Activated CD8-positive, alpha-beta T cell treated with anti-CD3 and anti-CD28 coated beads, Interleukin-2, amount 10 ng/mL, durations not matched to agents 7 days and 5 days (primary cell): ENCODE measurements around the gene GPR107. TPM values are rescaled to one million over a fixed set of nuclear protein-coding genes. Genes with fewer than 3 reads are reported as not detected.
A peak's percentile ranks its signal among the peaks of the same experiment; 100 is the strongest.
"Not testable (repeated sequence)": the region's sequence is repeated elsewhere in the genome, so short reads cannot be mapped to it uniquely, and the experiment has no call there.

Experiments used
- ATAC-seq: fragments of 150-1000 bp; cut with Tn5 transposase; one replicate; pipeline ENCODE4 v1.10.0; 2021; ENCODE audit warnings: moderate library complexity
- CTCF ChIA-PET: fragments of 350-600 bp; sonication (Branson Sonifier 250); formaldehyde crosslinking; loops from one replicate; lab custom pipeline; 2021; ENCODE audit warnings: antibody characterized with exemption; lab: Charles Lee
- POLR2A ChIA-PET: fragments of 350-600 bp; sonication (Branson Sonifier 250); formaldehyde crosslinking; loops from one replicate; lab custom pipeline; 2021; ENCODE audit warnings: antibody characterized with exemption; lab: Charles Lee
- DNase-seq: peaks from one replicate; pipeline ENCODE4 v3.0.0-alpha.2; 2020
- H3K27ac Mint-ChIP-seq: one replicate; pipeline ENCODE4 v1.8.0; 2021; ENCODE audit warnings: mild to moderate bottlenecking, mixed read lengths
- H3K27me3 Mint-ChIP-seq: one replicate; pipeline ENCODE4 v1.8.0; 2021; ENCODE audit warnings: low read depth, mixed read lengths
- H3K36me3 Mint-ChIP-seq: one replicate; pipeline ENCODE4 v1.8.0; 2021; ENCODE audit warnings: low read depth, mixed read lengths
- H3K4me1 Mint-ChIP-seq: one replicate; pipeline ENCODE4 v1.8.0; 2021; ENCODE audit warnings: low read depth, mixed read lengths
- H3K4me3 Mint-ChIP-seq: one replicate; pipeline ENCODE4 v1.8.0; 2021; ENCODE audit warnings: mild to moderate bottlenecking, mixed read lengths
- H3K9me3 Mint-ChIP-seq: one replicate; pipeline ENCODE4 v1.8.0; 2022; ENCODE audit warnings: mixed read lengths; ENCODE audit not compliant: insufficient read depth
- total RNA-seq, 2 experiments: library from RNA; stranded (reverse); gene quantifications; one replicate each; pipeline ENCODE4 v1.2.3, GENCODE V29; 2021

GPR107 gene
- total RNA-seq = 10 to 100 TPM; 22.5 to 24.4 TPM

DNA sequence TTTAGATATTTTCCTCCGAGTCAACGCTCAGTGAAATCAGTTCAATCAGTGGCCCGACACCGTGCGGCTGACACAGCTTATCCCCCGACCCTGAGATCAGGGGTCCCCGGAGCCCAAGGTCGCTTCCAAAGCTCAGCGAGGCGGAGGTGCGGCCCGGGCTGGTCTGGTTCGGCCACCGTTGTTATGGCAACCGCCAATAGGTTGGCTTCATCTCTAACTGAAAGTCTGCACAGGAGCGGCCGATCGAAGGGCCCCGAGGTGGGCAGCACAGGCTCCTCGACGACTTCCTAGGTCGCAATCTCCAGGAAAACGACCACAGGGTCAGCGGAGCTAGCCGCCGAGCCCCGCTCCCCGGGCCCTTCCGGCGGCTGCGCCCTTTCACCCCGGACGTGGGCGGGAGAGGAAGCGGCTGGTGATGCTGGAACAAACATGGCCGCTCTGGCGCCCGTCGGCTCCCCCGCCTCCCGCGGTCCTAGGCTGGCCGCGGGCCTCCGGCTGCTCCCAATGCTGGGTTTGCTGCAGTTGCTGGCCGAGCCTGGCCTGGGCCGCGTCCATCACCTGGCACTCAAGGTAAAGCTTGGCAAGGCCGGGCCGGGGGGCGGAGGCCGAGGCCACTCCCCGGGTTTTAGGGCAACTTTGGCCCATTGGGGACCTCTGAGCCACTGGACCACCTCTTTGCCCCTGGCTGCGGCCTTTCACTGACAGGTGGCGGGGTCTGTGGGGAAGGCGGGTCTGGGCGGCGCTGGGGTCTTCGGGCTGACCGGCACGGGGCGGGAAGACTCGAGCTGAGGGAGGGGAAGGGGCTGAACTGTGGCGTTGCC is at the start of gene GPR107:
Gene GPR107 (plus strand): TSS at position 403 of the 821 bp plus-strand sequence. CDS start 27 bp downstream, at position 430.
- Mint-ChIP-seq H3K4me3 (peak within 1 kb of the TSS; percentile 93), H3K9me3 (no peaks in the 10 kb centered on the region), H3K27me3 (no peaks in the 10 kb centered on the region), H3K4me1 (peaks cover 45% of the 10 kb centered on the region), H3K27ac (peak within 1 kb of the TSS; percentile 93), H3K36me3 (peaks cover 13% of the 10 kb centered on the region)
- ChIA-PET POLR2A (interaction anchor here (0.5 to 2.5 kb wide), 12 partner anchors 9 to 219 kb away, joined by 3 to 24 read pairs (median 5); partner anchors contain the start of gene FNBP1), CTCF (interaction anchor here (0.7 to 1.7 kb wide), 10 partner anchors 9 to 166 kb away, joined by 3 to 13 read pairs (median 4); partner anchors contain the start of gene FNBP1)
- DNase-seq (peak; percentile 82), ATAC-seq (peak; percentile 94)

- CTCF ChIA-PET = interaction anchor here (0.6 to 0.9 kb wide), 2 partner anchors 15 to 24 kb away, joined by 3 to 5 read pairs; no protein-coding TSS in a partner anchor
- Mint-ChIP-seq H3K36me3 (peaks cover 51% of the 10 kb centered on the region), H3K27me3 (no peaks in the 10 kb centered on the region), H3K4me3 (no peak overlapping the region), H3K9me3 (no peaks in the 10 kb centered on the region), H3K4me1 (peaks cover 67% of the 10 kb centered on the region), H3K27ac (no peak overlapping the region)
- POLR2A ChIA-PET = no interaction called here
- DNase-seq (no peak), ATAC-seq (no peak)
Measured at GRCh38 chr9:130003943-130004552, 49.7 kb upstream of the GPR107 start.

DNA sequence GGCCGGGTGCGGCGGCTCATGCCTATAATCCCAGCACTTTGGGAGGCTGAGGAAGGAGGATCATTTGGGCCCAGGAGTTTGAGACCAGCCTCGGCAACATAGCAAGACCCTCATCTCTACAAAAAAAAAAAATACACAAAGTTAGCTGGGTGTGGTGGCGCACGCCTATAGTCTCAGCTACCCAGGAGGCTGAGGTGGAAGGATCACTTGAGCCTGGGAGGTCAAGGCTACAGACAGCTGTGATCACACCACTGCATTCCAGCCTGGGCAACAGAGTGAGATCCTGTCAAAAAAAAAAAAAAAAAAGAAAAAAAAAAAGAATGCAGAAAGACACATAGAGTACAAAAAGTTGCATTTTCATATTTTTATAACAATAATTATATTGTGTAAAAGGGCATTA is 46.8 kb upstream of the GPR107 start:
- H3K9me3 Mint-ChIP-seq, DNase-seq, ATAC-seq, H3K27me3 Mint-ChIP-seq: not testable (repeated sequence)
- peaks cover 49% of the 10 kb centered on the region for H3K36me3 Mint-ChIP-seq
- POLR2A ChIA-PET = interaction anchor here (1.3 kb wide), 1 partner anchor 44 kb away, joined by 4 read pairs; no protein-coding TSS in a partner anchor
- CTCF ChIA-PET = interaction anchor here (0.8 kb wide), 1 partner anchor 11 kb away, joined by 3 read pairs; no protein-coding TSS in a partner anchor
- peak overlapping the region; percentile 84 for H3K27ac Mint-ChIP-seq
- peaks cover 70% of the 10 kb centered on the region for H3K4me1 Mint-ChIP-seq
- H3K4me3 Mint-ChIP-seq = peak overlapping the region; percentile 58

DNA sequence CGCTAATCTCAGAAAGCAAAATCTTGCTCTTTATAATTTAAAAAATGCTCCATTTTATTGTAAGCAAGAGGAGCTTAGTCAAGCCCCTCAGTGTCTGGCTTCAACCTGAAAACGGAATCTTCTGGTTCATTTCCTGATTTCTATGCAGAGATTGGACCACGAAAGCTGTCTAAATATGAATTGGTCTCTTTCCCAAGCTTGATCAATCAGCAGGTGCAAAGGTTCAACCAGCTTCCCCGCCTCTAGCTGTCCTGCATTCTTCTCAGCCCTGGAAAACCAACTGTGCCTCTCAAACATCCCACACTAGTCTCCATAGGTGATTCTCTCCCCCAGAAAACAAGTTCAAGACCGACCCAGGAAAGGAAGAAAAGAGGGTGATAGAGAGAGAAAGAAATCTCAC is 45.2 kb upstream of the GPR107 start:
- H3K4me1 Mint-ChIP-seq = peaks cover 64% of the 10 kb centered on the region
- CTCF ChIA-PET = interaction anchor here (0.9 to 1.8 kb wide), 4 partner anchors 8 to 13 kb away, joined by 3 to 6 read pairs (median 4); no protein-coding TSS in a partner anchor

DNA sequence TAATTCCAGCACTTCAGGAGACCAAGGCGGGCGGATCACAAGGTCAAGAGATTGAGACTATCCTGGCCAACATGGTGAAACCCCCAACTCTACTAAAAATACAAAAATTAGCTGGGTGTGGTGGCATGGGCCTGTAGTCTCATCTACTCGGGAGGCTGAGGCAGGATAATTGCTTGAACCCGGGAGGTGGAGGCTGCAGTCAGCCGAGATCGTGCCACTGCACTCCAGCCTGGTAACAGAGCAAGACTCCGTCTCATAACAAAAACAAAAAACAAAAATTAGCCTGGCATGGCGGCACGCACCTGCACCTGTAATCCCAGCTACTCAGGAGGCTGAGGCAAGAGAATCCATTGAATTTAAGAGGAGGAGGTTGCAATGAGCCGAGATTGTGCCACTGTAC is 44.2 kb upstream of the GPR107 start:
- ChIA-PET POLR2A (interaction anchor here (1.0 to 1.1 kb wide), 2 partner anchors 21 to 46 kb away, joined by 3 to 4 read pairs; no protein-coding TSS in a partner anchor), CTCF (interaction anchor here (0.6 to 1.8 kb wide), 3 partner anchors 10 to 20 kb away, joined by 3 to 6 read pairs (median 6); no protein-coding TSS in a partner anchor)
- Mint-ChIP-seq H3K36me3 (peaks cover 42% of the 10 kb centered on the region), H3K4me1 (peaks cover 64% of the 10 kb centered on the region)
- ATAC-seq, H3K27me3 Mint-ChIP-seq, H3K4me3 Mint-ChIP-seq, DNase-seq, H3K27ac Mint-ChIP-seq, H3K9me3 Mint-ChIP-seq: not testable (repeated sequence)

More for the DNA sequence above, 45.2 kb upstream of the GPR107 start:
- H3K27ac Mint-ChIP-seq = peak overlapping the region; percentile 78
- no peak for ATAC-seq
- DNase-seq = no peak
- H3K4me3 Mint-ChIP-seq = no peak overlapping the region
- peaks cover 5% of the 10 kb centered on the region for H3K9me3 Mint-ChIP-seq
- peaks cover 43% of the 10 kb centered on the region for H3K36me3 Mint-ChIP-seq
- no peaks in the 10 kb centered on the region for H3K27me3 Mint-ChIP-seq
- POLR2A ChIA-PET = no interaction called here

DNA sequence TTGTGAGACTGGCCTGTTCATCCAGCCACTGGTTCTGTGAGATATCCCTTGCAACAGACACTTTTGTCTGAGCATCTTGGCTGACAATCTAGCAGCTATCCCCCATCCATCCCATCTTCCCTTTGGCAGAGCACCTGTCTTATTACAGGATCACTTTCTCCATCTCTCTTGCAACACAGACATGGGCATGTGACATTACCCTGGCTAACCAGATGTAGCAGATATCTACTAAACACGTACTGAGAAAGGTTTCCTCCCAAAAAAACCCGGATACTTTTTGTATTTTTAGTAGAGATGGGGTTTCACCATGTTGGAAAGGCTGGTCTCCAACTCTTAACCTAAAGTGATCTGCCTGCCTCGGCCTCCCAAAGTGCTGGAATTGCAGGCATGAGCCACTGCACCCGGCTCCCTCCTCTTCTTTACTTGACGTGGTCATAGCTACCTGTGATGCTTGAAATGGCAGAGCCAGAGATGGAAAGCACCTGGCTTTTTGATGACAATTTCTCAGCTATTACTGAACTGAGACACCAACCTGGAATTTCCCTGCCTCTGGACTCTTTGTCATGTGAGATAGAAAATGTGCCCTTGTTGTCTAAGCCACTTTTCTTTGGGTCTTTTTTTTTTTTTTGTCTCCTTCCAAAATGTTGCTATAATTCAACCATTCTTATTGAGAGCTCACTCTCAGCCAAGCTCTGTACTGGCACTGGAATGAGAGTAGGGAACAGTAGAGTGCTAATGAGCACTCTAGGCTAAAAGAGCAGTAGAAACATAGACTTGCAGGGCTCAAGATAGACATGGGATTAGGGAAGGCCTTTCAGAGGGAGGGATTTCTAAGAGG is 43.3 kb upstream of the GPR107 start:
- peaks cover 5% of the 10 kb centered on the region for H3K9me3 Mint-ChIP-seq
- peak overlapping the region; percentile 46 for H3K27ac Mint-ChIP-seq
- no peaks in the 10 kb centered on the region for H3K27me3 Mint-ChIP-seq
- peaks cover 49% of the 10 kb centered on the region for H3K36me3 Mint-ChIP-seq
- peaks cover 64% of the 10 kb centered on the region for H3K4me1 Mint-ChIP-seq
- ChIA-PET POLR2A (interaction anchor here (0.8 to 1.5 kb wide), 4 partner anchors 11 to 47 kb away, joined by 3 to 9 read pairs (median 4); no protein-coding TSS in a partner anchor), CTCF (interaction anchor here (1.2 to 1.8 kb wide), 4 partner anchors 11 to 29 kb away, joined by 3 to 6 read pairs (median 6); no protein-coding TSS in a partner anchor)
- ATAC-seq = peak; percentile 23
- DNase-seq = no peak
- no peak overlapping the region for H3K4me3 Mint-ChIP-seq

DNA sequence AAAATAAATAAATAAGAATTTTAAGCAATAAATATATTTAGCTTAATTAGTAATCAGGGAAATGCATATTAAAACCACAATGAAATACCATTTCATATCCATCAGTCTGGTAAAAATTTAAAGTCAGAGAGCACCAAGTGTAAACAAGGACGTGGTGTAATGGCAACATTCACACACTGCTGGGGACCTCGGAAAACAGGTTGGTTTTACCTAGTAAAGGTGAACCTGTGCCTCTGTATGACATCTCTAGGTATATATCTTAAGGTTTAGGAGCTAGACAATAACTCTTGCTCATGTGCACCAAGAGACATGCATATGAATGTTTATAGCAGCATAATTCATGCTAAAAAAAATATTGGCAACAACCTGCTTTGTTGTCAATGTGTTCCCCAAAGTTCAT is 40.4 kb upstream of the GPR107 start:
- Mint-ChIP-seq H3K4me3 (no peak overlapping the region), H3K36me3 (peaks cover 60% of the 10 kb centered on the region), H3K27ac (no peak overlapping the region), H3K9me3 (peaks cover 16% of the 10 kb centered on the region), H3K27me3 (no peaks in the 10 kb centered on the region), H3K4me1 (peaks cover 54% of the 10 kb centered on the region)
- ATAC-seq (no peak), DNase-seq (no peak)
- ChIA-PET CTCF (no interaction called here), POLR2A (interaction anchor here (0.9 kb wide), 1 partner anchor 10 kb away, joined by 3 read pairs; no protein-coding TSS in a partner anchor)

DNA sequence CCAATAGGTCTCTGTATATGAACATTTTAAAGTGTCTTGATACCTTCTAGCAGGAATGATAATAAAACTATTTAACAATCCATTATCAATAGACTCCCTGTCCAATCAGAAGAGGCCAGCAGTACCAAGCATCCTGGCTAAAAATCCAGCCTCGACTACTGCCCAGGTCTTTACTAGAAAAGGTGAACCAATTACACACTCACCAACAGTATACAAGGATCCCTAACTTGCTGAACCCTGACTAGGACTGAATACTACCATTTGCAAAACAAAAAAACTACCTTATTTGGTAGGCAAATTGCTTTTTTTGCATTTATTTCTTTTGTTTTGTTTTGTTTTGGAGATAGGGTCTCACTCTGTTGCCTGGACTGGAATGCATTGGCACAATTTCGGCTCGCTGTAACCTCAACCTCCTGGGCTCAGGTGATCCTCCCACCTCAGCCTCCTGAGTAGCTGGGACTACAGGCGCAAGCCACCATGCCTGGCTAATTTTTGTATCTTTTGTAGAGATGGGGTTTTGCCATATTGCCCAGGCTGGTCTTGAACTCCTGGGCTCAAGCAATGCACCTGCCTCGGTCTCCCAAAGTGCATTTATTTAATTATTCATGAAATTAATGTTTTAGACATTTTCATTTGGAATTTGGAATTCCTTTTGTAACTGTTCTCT is 38.2 kb upstream of the GPR107 start:
- DNase-seq = no peak
- no peaks in the 10 kb centered on the region for H3K27me3 Mint-ChIP-seq
- peaks cover 16% of the 10 kb centered on the region for H3K9me3 Mint-ChIP-seq
- H3K4me1 Mint-ChIP-seq = peaks cover 46% of the 10 kb centered on the region
- H3K4me3 Mint-ChIP-seq = no peak overlapping the region
- ChIA-PET POLR2A (no interaction called here), CTCF (no interaction called here)
- H3K27ac Mint-ChIP-seq = no peak overlapping the region
- ATAC-seq = no peak
- H3K36me3 Mint-ChIP-seq = peaks cover 67% of the 10 kb centered on the region

DNA sequence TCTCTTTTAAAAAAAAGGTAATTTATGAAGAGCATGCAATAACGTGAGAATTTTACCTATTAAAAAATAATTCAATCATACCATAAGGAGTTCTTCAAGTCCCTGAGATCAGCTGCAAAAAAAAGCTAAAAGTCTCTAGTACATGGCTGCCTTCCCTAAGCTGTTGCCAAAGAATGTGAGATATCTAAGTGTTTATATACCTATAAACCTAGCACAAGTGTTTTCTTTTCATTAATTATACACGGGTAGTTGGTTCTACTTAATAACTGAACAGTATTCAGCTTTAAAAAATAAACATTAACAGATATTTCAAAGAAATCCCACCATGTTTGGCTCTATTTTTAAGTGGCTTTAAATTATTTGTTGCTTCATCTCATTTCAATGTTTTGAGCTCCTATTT is 36.6 kb upstream of the GPR107 start:
- H3K36me3 Mint-ChIP-seq = peaks cover 66% of the 10 kb centered on the region
- peaks cover 11% of the 10 kb centered on the region for H3K9me3 Mint-ChIP-seq
- no peaks in the 10 kb centered on the region for H3K27me3 Mint-ChIP-seq
- no peak overlapping the region for H3K4me3 Mint-ChIP-seq
- ATAC-seq (no peak), DNase-seq (no peak)
- ChIA-PET CTCF (interaction anchor here (1.3 to 2.5 kb wide), 4 partner anchors 8 to 17 kb away, joined by 3 to 16 read pairs (median 4); no protein-coding TSS in a partner anchor), POLR2A (interaction anchor here (0.6 to 1.5 kb wide), 5 partner anchors 14 to 128 kb away, joined by 3 to 4 read pairs (median 3); no protein-coding TSS in a partner anchor)
- peaks cover 49% of the 10 kb centered on the region for H3K4me1 Mint-ChIP-seq
- no peak overlapping the region for H3K27ac Mint-ChIP-seq

GRCh38 chr9:130017510-130017909 is 36.2 kb upstream of the GPR107 start:
- ChIA-PET POLR2A (interaction anchor here (0.6 to 1.5 kb wide), 4 partner anchors 13 to 23 kb away, joined by 3 to 4 read pairs (median 3); no protein-coding TSS in a partner anchor), CTCF (interaction anchor here (1.3 to 2.5 kb wide), 4 partner anchors 9 to 18 kb away, joined by 3 to 16 read pairs (median 4); no protein-coding TSS in a partner anchor)
- not testable (repeated sequence) for ATAC-seq, H3K27me3 Mint-ChIP-seq, DNase-seq, H3K4me3 Mint-ChIP-seq, H3K27ac Mint-ChIP-seq
- H3K4me1 Mint-ChIP-seq = peaks cover 51% of the 10 kb centered on the region
- peaks cover 66% of the 10 kb centered on the region for H3K36me3 Mint-ChIP-seq
- peaks cover 11% of the 10 kb centered on the region for H3K9me3 Mint-ChIP-seq
